Stimulated activated naive CD4-positive, alpha-beta T cell treated with Interleukin-2 at 50 U/mL for 16 hours (primary cell): ENCODE results near the gene QSOX2.

Experiments
- DNase-seq: peaks from one replicate; lab custom pipeline; 2025; lab: John Stamatoyannopoulos, UW

QSOX2 gene

GRCh38 chr9:136203408-136204144, 42.0 kb downstream of the QSOX2 start:
- no peak for DNase-seq

DNA sequence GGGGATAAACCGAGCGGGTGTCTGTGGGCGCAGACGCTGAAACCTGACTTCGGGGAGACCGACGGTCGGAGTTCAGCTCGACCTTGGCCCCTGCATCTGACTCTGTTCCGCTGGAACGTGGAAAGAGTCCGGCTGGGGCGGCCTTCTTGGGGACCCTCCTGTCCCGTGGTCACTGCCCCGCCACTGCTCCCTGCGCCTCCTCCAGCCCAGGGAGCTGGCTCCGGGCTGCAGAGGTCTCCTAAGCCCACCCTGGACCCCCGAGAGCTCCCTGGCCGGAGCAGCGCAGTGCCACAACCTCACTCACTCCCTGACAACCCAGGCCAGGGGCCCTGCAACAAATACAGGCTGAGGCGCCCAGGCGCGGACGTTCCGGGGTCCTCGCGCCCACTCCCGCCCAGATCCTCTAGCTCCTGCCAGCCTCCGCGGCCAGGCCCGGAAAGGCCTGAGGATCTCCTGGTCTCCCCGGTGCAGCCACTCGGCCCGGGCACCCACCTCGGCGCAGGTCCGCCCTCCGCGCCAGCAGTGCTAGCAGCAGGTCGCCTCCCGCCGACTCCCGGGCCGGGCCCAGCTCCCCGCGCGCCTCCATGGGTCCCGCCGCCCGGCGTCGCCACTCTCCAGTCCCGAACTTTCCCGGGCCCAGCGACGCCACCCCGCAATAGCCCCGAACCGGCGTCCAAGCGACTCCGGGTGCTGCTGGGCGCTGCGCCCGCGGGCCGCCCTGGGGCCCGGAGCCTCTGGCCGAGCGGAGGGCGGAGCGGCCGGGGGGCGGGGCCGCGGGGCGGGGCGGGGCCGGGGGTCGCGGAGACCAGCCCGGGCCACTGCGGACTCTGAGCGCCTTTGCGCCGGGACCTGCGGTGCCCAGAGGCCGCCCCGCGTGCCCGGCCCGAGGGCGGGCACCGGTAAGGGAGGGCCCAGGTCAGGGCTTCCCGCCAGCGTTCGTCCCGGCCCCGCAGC, 42.9 kb downstream of the QSOX2 start:
- DNase-seq: no peak

- no peak for DNase-seq
These were observed 43.8 kb downstream of the QSOX2 start for GRCh38 chr9:136201609-136202453.

DNA sequence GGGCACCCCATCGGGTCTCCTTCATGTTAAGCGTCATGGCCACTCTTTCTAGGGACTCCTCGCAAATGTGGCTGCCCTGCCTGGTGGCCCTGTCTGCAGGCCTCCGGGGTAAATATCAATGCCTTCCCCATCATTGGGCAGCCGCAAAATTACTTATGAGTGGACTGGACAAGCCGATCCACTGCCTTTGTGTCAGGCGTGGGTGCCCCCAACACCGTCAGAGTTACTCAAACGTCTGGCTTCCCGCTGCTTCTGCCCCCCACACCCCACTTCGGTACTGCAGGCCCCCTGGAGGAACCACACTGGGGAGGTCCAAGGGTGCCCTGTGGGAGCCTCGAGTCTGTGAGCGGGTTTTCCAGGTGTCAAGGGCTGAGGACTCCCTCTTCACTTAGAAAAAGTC, 44.4 kb downstream of the QSOX2 start:
- DNase-seq: no peak

GRCh38 chr9:136200424-136200823, 45.2 kb downstream of the QSOX2 start:
- no peak for DNase-seq

- no peak for DNase-seq
These were observed 46.0 kb downstream of the QSOX2 start for GRCh38 chr9:136199391-136200288.

DNA sequence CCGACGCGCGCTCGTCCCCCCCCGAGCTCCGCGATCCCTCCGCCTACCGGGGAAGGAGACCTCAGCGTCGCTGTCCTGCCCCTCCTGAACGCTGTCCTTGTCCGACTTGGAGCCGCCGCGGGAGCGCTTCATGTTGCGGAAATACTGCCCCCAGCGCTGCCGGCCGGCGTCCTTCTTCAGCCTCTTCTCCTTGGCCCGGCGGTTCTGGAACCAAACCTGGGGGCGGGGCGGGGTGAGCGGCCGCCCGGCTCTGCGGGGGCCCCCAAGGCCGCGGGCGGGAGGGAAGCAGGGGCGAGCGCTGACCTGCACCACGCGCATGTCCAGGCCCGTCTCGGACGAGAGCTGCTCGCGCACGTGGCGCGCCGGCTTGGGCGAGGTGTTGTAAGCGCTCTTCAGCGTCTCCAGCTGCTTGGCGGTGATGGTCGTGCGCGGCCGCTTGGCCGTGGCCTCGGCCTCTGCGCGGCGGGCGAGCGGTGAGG, 47.0 kb downstream of the QSOX2 start:
- no peak for DNase-seq

GRCh38 chr9:136197930-136198604, 47.5 kb downstream of the QSOX2 start:
- no peak for DNase-seq

GRCh38 chr9:136197084-136197875, 48.3 kb downstream of the QSOX2 start:
- DNase-seq: no peak

GRCh38 chr9:136196404-136197083, 49.1 kb downstream of the QSOX2 start:
- no peak for DNase-seq

DNA sequence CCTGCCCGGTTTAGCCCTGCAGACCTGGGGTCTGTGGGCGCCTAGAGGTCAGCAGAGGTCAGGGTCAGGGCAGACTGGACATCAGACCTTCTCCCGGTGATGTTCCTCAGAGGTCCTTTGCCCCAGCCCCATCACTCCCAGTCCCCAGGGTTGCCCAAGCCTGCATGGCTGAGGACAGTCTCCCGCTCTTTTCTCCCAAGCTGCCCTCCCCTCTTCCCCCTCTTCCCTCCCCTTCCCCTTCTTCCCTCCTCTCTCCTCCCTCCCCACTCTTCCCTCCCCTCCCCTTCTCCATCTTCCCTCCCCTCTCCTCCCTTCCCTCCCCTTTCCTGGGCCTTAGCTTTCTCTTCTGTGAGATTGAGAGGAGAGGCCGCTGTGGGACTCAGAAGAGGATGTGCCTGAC, 51.1 kb downstream of the QSOX2 start:
- DNase-seq: no peak

DNA sequence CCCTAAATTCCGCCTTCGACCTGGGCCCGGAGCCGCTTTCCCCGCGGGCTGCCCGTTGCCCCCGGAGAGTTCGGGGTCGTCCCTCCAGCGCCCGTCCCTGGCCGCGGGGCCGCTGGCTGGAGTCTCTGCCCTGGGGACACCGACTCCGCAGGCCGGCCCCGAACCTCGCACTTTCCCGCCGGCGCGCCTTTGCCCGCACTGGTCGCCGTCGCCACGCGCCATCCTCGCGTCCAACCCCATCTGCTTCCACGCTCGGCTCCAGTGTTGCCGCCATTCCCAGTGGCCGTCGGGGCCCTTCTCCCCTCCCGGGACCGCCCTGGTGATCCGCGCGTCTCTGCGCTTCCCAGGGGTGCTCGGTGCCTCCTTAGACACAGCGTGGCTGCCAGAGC, 51.7 kb downstream of the QSOX2 start:
- no peak for DNase-seq

GRCh38 chr9:136193127-136193890, 52.3 kb downstream of the QSOX2 start:
- DNase-seq: no peak

DNA sequence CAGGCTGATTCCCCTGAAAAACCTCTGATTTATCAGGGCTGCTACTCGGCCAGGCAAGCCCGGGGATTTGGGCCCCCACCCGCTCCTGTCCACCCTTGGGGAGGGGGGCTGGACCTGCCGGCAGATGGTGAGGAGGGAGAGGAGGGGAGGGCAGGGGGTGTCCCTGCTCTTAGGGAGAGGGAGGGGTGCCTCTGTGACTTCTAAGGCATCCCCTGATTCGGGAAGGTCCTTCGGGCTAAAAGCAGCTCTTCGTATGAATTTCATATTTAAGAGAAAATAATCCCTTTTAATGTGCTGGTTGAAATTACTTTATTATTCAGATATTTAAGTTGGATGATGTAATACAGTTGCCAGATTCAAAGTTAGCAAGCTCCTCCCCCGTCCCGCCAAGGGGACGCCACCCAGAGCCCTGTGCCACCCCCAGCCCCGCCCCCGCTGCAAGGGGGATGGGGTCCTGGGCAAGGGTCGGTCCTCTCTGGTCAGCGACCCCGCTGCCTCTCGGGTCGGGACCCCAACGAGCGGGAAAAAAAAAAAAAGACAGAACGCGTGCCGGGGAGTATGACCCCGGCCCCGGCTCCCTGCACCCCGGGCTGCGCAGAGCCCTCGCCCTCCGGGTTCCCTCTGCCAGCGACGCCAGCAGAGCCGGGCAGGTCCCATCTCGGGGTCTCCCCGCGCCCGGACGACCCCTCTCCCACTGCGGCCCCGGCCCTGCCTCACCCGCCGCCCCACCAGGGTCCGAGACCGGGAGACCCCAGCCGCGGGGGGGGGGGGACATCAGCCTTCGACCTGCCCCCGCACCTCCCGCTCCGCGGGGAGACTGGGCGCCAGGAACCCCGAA, 53.1 kb downstream of the QSOX2 start:
- DNase-seq: no peak

DNA sequence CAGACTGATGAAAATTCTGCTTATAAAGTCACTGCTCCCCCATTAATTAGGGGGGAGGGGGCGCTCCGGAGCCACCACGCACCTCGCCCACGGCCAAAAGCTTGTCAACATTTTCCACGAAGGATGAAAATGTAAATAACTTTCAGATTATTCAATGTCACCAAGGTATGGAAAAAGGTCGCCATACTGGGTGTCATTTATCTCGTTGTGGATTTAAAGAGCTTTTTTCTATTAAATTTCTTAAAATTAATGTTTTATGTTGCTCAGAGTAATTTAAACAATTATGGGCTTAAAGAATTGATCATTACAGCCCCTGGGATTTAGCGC, 53.7 kb downstream of the QSOX2 start:
- no peak for DNase-seq

DNA sequence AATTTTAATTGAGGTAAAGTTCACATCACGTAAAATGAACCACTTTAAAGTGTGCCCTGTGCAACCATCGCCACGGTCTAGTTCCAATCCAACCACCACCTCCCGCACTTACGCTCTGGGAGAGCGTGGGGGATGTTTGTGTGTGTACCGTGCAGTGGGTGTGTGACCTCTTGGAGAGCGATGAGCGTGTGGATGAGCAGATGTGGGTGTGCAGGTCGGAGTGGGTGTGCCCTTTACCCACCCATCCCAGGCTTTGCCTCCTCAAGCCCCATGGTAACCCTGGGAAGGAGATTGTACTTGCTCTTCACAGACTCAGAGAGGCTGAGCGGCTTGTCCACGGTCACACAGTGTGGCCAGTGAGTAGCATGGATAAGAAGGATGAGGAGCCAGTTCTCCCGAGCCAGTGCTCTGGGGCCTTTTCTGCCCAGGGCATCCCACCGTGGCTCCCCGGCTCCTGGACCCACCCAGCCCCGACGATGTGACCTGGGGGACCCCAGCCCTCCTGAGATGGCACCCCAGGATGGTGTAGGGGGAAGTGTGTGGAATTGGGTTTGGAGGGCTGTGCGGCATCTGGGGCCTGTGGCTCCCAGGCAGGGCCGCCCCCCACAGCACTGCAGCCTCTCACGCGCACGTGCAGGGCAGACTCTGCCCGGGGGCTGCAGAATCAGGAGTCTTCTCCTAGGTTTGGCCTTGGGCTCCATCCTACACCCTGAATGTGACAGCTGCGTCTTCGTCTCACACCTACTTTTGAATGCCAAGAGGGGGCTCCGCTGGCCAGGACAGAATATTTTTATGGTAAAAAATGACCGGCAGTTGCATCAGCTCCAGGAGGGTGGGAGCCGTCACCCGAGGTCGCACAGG, 54.3 kb downstream of the QSOX2 start:
- no peak for DNase-seq

DNA sequence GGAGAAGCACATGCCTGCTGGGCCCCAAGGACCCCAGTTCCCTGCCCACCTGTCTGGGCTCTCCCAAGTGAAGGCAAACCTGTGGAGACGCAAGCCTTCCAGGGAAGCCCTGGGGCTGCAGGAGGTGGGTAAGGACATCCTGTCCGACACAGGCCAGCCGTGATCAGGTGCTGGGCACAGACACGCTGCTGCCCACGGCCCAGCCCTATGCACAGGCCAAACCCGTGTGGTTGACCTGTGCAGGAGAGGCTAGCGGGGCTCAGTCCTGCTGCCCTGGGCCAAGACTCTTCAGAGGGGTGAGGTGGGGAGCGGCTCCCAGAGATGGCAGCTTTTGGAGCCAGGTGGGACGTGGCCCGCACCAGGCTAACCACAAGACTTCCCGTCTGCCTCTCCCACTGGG, 55.0 kb downstream of the QSOX2 start:
- DNase-seq: no peak
